ENCODE data around the gene MCCD1.

MCCD1 gene

DNA sequence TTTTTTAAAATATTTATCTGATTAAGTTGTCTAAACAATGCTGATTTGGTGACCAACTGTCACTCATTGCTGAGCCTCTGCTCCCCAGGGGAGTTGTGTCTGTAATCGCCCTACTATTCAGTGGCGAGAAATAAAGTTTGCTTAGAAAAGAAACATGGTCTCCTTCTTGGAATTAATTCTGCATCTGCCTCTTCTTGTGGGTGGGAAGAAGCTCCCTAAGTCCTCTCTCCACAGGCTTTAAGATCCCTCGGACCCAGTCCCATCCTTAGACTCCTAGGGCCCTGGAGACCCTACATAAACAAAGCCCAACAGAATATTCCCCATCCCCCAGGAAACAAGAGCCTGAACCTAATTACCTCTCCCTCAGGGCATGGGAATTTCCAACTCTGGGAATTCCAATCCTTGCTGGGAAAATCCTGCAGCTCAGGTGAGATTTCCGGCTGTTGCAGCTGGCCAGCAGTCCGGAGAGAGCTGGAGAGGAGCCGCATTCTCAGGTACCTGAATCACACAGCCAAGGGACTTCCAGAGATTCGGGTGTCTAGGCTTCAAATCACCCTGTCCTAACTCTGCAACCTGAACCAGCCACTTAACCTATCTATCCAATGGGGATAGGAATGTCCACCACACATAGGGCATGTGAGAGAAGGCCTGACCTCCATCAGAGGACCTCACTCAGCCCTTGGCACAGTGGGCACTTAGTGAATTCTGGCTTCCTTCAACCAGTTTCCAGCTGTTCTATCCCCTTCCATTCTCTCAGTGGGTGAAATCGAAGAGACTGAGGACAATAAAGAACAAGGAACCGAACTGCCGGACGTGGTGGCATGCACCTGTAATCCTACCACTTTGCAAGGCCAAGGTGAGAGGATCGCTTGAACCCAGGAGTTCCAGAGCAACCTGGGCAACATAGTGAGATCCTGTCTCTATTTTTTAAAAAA, 49.7 kb downstream of the MCCD1 start:
- DNase-seq (ENCODE audit: extremely low read depth, insufficient read length), result no peak
- TF ChIP-seq, protein P1, sequence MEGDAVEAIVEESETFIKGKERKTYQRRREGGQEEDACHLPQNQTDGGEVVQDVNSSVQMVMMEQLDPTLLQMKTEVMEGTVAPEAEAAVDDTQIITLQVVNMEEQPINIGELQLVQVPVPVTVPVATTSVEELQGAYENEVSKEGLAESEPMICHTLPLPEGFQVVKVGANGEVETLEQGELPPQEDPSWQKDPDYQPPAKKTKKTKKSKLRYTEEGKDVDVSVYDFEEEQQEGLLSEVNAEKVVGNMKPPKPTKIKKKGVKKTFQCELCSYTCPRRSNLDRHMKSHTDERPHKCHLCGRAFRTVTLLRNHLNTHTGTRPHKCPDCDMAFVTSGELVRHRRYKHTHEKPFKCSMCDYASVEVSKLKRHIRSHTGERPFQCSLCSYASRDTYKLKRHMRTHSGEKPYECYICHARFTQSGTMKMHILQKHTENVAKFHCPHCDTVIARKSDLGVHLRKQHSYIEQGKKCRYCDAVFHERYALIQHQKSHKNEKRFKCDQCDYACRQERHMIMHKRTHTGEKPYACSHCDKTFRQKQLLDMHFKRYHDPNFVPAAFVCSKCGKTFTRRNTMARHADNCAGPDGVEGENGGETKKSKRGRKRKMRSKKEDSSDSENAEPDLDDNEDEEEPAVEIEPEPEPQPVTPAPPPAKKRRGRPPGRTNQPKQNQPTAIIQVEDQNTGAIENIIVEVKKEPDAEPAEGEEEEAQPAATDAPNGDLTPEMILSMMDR (IDR thresholded peaks at IDR 0.05; ENCODE audit: insufficient read depth, low read length, poor library complexity, severe bottlenecking), result no peak
- H3K27me3 ChIP-seq (replicated peaks; ENCODE audit: control insufficient read depth, insufficient read depth, low read length), result no peaks in the 10 kb centered on the region

DNA sequence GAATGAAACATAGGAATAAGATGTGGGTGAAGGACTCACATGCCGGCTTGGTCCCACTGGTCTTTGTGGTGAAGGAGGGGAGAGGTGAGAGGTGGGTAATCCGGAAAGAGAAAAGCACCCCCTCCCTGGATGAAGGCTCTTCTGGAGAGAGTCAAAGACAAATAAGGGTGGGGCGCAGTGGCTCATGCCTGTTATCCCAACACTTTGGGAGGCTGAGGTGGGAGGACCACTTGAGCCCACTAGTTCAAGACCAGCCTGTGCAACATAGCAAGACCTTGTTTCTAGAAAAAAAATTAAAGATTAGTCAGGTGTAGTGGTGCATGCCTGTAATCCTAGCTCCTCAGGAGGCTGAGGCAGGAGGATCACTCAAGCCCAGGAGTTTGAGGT, 50.4 kb downstream of the MCCD1 start:
- peak overlapping the region; percentile 90 for H3K4me3 ChIP-seq (replicated peaks; ENCODE audit: low read depth, low read length)
- H3K27me3 ChIP-seq (replicated peaks; ENCODE audit: control insufficient read depth, insufficient read depth, low read length), result no peaks in the 10 kb centered on the region
- peaks cover 11% of the 10 kb centered on the region for H3K36me3 ChIP-seq (ENCODE audit: control insufficient read depth, insufficient read depth, low read length)
- DNase-seq (ENCODE audit: extremely low read depth, insufficient read length), result no peak
- TF ChIP-seq, protein P1 (IDR thresholded peaks at IDR 0.05; ENCODE audit: insufficient read depth, low read length, poor library complexity, severe bottlenecking), result no peak

More for the DNA sequence above, 49.7 kb downstream of the MCCD1 start:
- Histone ChIP-seq H3K4me3 (replicated peaks; ENCODE audit: low read depth, low read length) (peak overlapping the region; percentile 90), H3K36me3 (ENCODE audit: control insufficient read depth, insufficient read depth, low read length) (peaks cover 11% of the 10 kb centered on the region)

Measured in GM06990 (cell line).